GM18517 (cell line): ENCODE measurements around the gene SLC35F1.

Source experiments
- ATAC-seq: cut with Tn5 transposase; IDR thresholded peaks from one replicate; pipeline ENCODE4 v1.9.1; 2021; ENCODE audit warnings: mild to moderate bottlenecking, moderate library complexity; ENCODE audit not compliant: unreplicated experiment

SLC35F1 gene

DNA sequence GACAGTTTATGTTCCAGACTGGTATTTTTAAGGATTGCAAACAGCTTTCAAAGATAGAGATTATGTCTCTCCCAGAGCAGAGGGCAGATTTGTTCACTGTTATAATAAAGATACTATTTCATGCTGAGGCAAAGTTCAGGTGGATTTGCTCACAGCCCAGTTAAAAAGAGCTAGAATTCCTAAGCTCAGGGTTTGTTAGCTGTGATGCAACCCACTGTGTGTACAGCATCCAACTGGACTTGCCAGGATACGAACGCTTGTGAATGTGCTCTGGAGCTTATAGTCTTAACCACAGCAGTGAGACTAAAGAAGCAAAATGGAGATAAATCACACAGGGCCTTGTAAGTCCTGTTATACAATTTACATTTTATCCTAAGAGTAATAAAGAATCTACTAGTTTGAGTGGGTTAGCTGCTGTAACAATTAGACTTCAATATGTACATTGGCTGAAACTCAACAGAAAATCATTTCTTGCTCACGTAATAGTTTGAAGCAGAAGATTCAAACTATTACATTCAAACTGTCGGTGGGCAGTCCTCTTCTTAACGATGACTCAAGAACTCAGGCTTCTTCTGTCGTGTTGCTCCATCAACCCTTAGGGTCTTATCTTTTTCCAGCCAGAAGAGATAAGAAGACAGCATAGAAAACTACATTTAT is 437.1 kb downstream of the SLC35F1 start:
- no peak for ATAC-seq

DNA sequence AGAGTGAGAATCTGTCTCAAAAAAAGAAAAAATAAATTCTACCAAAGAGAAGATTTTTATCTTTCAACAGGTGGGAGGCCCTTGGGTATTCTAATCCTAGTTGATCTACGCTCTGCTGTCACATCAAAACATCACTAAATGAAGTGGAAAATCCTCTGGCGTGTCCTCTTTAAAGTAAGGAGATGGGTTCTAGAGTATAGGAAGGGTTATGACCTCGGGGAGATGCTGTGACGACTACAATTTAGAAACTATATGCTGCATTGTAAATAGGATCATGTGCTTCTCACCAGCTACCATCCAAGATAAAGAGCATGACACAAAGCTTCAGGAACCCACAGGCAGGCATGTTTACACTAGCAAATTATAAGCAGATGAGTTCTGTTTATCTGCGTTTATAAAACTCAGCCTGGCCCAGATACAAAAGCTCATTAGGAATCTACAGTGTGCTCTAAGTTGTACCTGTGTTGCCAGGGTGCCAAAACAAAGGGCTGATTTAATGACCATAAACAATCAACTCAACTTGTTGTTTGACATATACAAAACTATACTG is 443.9 kb downstream of the SLC35F1 start:
- ATAC-seq: no peak

DNA sequence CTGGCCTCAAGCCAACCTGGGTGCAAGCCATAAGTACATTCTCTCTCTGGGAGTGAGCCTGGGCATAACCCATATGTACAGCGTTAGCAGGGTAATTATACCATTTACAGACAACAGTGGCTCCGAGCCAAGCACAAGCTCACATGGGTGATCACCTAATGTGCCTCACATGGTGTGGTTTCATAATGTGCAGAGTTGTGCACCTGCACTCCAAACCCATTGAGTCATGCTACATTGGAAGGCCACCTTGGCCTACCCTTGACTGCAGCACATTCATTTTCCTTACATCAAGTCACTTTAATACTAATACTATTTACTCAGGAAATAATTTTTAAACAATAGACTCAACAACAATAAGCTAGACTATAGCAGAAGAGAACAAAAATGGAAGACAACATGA is 446.5 kb downstream of the SLC35F1 start:
- ATAC-seq: no peak

DNA sequence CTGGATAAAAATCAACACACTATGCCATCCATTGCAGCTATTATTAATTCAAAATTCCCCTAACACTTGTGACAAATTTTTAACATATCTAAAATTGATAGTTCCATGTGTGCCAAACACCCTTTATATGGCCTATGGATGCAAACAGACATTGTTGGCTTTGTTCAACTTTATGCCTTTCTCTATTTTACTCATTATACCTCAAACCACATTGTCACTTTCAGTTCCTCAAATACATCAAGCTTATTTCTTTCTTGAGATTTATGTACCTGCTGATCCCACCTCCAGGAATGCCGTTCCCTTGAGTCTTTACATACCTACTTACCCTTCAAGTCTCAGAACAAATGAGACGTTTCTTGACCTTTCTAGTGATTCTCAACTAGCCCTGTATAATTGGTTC is 447.6 kb downstream of the SLC35F1 start:
- ATAC-seq: peak; percentile 98

DNA sequence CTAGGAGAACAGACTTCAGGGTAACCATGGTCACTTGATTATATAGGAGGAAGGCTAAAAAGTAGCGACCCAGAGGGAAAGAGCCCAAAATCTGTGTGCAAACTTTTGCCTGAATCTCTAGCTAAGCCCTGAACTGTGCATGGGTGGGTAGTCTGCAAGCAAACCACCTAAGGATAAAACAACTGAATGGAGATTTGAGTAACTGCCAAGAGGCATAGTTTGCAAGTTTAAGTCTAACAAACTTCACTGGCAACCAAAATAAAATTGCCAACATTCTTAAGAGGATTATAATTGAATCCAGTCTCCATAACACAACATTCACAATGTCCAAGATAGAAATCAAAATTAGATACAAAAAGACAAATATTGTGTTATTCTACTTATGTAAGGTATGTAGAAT is 449.0 kb downstream of the SLC35F1 start:
- ATAC-seq: no peak

DNA sequence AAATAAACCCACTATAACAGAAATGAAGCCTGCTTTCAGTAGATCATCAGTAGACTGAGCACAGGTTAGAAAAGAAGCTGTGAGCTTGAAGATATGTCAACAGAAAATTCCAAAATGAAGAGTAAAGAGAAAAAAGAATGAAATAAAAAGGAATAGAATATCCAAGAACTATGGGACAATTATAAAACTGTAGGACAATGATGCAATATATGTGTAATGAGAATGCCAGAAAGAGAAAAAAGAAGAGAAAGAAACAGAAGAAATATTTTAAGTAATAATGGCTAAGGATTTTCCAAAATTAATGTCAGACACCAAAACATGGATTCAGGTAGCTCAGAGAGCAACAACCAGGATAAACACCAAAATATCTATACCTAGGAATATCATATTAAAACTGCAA is 449.6 kb downstream of the SLC35F1 start:
- no peak for ATAC-seq
